Right renal pelvis (tissue), 4 donors: ENCODE results near the gene AHRR. TPM values are rescaled to one million over a fixed set of nuclear protein-coding genes. Genes with fewer than 3 reads are reported as not detected.
"Not testable (repeated sequence)": the region's sequence is repeated elsewhere in the genome, so short reads cannot be mapped to it uniquely, and the experiment has no call there.

Source experiments
- DNase-seq, 4 donors: peaks; one replicate each; pipeline ENCODE4 v3.0.0-alpha.2; 2013; ENCODE audit warnings: low read depth in 4 of 4, low spot score in 3 of 4, missing footprints in 1 of 4
- polyA plus RNA-seq, 4 donors: library from polyadenylated mRNA; unstranded; fragments of 120-200 nt; gene quantifications; one replicate each; pipeline ENCODE4 v1.2.1, GENCODE V29; 2013; ENCODE audit not compliant: insufficient read length in 4 of 4

AHRR gene
- 1 to 10 TPM; 1.8 to 2.9 (median 2.4) TPM for polyA plus RNA-seq

- no peak for DNase-seq
These were observed at the start of gene AHRR for GRCh38 chr5:321230-321725. TSS of gene AHRR (plus strand) at chr5:321714. CDS start at chr5:343903, 22,189 bp downstream.

DNA sequence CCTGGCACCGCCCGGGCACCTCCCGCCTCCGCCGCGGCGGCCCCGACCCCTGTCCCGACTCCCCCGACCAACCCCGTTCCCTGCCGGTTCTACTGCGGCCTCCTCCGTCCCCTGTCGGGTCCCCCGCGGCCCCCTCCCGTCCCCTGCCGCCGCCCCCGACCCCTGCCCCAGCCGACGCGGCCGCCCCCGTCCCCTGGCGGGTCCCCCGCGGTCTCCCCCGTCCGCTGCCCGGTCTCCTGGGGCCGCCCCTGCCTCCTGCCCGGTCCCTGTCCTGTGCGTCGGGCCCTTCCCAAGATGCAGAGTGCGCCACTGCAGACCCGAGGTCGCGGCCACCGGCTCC, 49.7 kb upstream of the AHRR start:
- not testable (repeated sequence) for DNase-seq

DNA sequence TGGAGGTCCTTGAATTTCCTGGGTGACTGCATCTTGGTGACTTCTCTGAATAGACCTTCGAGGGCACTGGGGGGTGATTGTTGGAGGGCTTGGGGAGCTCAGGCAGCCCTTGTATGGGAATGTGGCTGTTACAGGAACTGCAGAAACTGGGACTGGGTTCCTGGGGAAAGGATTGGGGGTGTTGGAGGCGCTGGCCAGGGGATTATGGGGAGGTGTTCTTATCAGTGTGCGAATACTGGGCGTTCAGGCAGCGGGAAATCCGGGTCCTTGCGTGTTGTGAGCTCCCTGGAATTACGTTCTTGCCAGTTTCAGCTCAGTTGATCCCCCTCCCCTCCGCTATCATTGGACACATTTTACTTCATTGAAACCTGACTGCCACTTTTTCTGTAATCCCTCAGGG, 48.4 kb upstream of the AHRR start:
- DNase-seq = not testable (repeated sequence)

GRCh38 chr5:273491-273890, 48.0 kb upstream of the AHRR start:
- DNase-seq = not testable (repeated sequence)

DNA sequence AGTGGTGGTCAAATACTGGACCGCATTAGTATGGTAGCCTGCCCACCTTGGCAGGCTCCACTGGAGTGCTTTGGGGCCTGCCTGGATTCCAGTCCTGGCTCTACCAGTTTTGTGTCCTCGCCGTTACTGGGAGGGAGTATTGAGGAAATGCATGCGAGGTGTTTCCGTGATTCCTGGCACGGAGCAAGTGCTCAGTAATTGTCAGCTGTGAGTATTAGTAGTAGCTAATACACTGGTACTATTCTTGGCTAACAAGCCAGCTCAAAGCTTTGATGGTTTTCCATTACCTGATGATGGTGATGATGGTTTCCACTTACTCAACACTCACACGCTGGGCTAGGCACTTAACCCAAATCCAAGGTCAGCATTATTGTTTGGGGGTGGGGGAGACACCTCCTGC, 47.2 kb upstream of the AHRR start:
- DNase-seq = not testable (repeated sequence)

- DNase-seq = no peak
These were observed 42.9 kb upstream of the AHRR start for GRCh38 chr5:278646-279045.

DNA sequence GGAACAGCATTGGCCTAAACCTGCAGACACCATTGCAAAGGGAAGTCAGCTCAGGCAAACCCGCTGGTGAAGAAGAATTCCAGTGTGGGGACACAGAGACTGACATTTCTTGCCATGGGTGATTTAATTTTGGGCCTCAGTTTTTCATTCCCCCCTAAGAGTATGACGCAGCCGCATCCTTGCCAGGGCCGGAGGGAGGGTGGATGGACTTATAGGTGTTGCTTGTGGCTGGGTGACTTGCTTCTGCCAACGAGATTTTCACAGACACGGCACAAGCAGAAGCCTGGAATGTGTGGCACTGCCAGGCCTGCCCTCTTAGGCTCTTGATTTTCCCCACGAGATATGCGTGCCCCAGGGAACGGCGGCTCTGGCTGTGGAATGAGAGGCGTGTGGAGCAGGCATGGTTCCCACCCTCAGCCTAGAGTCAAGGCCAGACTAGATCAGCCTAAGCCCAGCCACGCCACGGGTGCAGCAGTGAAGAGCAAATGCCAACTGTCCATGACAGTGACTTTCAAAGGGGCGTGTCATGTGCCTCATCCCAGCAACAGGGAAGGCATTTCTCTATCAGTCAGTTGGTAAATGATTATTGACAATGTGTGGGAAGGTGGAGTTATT, 42.4 kb upstream of the AHRR start:
- DNase-seq = not testable (repeated sequence)

- DNase-seq = no peak
These were observed 35.4 kb upstream of the AHRR start for GRCh38 chr5:285991-286557.

- not testable (repeated sequence) for DNase-seq
These were observed 31.3 kb upstream of the AHRR start for GRCh38 chr5:290200-290599.

DNA sequence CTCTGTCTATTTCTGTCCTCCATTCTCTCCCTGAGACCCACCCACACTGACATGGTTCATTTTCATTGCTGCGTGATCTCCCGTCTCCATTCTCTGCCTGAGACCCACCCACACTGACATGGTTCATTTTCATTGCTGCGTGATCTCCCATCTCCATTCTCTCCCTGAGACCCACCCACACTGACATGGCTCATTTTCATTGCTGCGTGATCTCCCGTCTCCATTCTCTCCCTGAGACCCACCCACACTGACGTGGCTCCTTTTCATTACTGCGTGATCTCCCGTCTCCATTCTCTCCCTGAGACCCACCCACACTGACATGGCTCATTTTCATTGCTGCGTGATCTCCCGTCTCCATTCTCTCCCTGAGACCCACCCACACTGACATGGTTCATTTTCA, 30.2 kb upstream of the AHRR start:
- DNase-seq = not testable (repeated sequence)

DNA sequence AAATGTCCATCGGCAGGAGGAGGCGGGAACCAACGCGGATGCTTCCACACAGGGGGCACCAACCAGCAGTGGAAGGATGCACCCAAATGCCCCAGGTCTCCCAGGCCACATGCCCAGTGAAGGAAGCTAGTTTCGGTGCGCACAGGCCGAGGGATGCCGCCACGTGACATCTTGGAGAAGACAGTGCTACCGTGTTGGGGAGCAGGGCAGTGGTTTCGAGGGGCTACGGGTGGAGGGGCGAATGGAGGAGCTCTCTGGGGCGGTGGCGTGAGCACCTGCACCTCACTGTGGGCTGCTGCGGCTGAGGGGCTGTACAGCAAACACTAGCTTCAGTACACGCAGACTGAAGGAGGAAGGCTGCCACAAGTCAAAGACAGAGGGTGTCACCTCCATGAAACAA, 26.7 kb upstream of the AHRR start:
- not testable (repeated sequence) for DNase-seq

DNA sequence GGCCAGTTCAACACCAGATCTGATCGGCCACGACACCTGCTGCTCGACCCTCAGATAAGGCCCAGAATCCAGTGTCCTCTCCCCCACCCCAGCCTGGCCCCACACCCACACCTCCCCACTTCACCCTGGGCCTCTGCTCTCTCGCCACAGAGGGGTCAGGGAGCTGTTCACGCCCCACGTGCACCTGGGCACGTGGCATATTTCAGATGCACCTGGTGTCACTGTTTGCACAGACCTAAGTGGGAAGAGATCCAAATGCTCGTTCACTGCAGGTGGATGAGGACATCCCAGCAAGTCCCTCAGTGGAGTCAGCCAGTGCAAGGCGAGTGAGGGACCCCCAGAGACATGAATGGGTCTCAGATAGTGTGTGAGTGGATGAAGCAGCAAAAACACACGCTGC, 25.3 kb upstream of the AHRR start:
- DNase-seq = not testable (repeated sequence)

GRCh38 chr5:296954-297353, 24.6 kb upstream of the AHRR start:
- DNase-seq = not testable (repeated sequence)

GRCh38 chr5:297448-297847, 24.1 kb upstream of the AHRR start:
- not testable (repeated sequence) for DNase-seq

GRCh38 chr5:297991-298736, 23.4 kb upstream of the AHRR start:
- not testable (repeated sequence) for DNase-seq

- DNase-seq = no peak
These were observed 22.8 kb upstream of the AHRR start for GRCh38 chr5:298737-299125.

GRCh38 chr5:299921-300320, 21.6 kb upstream of the AHRR start:
- not testable (repeated sequence) for DNase-seq

GRCh38 chr5:300691-301435, 20.7 kb upstream of the AHRR start:
- DNase-seq = not testable (repeated sequence)

GRCh38 chr5:302416-302815, 19.1 kb upstream of the AHRR start:
- DNase-seq = not testable (repeated sequence)

- no peak for DNase-seq
These were observed 18.5 kb upstream of the AHRR start for GRCh38 chr5:302966-303365.

DNA sequence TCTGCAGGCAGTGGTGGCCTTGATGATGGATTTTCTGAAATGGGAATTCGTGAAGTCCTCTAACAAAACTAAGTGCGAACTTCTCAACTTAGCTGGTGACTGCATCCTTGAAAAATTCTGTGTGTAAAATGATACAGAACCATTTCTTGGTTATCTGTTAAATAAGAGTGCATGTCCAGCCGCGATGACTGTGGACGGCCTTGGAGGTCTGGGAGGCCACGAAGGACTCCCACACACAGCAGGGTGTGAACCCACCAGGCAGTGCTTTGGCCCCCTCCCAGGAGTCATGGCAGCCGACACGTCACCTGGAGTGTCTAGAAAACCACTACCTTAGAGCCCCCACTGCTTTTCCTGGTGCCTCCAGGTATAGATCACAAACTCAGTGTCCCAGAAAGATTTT, 17.8 kb upstream of the AHRR start:
- DNase-seq = not testable (repeated sequence)
